ENCODE data around the gene FBXL5.

- TF ChIP-seq CTCF (tag by site-specific recombination; IDR thresholded peaks at IDR 0.05) (no peak), ZNF530 (tag by site-specific recombination; IDR thresholded peaks at IDR 0.05; ENCODE audit: low read depth) (no peak), ZNF157 (tag by site-specific recombination; IDR thresholded peaks at IDR 0.05) (no peak), SETDB1 (IDR thresholded peaks at IDR 0.05; ENCODE audit: insufficient read length, low read length) (no peak), ZBTB10 (tag by site-specific recombination; IDR thresholded peaks at IDR 0.05) (no peak), ZNF600 (tag by site-specific recombination; IDR thresholded peaks at IDR 0.05) (no peak), SP7 (tag by site-specific recombination; IDR thresholded peaks at IDR 0.05) (no peak), PRDM1 (tag by site-specific recombination; IDR thresholded peaks at IDR 0.05) (no peak), BCL11A (tag by site-specific recombination; IDR thresholded peaks at IDR 0.05; ENCODE audit: low read depth) (no peak), ZNF596 (tag by site-specific recombination; IDR thresholded peaks at IDR 0.05) (no peak), ZNF18 (tag by site-specific recombination; IDR thresholded peaks at IDR 0.05) (no peak)
- TF ChIP-seq, protein P1, sequence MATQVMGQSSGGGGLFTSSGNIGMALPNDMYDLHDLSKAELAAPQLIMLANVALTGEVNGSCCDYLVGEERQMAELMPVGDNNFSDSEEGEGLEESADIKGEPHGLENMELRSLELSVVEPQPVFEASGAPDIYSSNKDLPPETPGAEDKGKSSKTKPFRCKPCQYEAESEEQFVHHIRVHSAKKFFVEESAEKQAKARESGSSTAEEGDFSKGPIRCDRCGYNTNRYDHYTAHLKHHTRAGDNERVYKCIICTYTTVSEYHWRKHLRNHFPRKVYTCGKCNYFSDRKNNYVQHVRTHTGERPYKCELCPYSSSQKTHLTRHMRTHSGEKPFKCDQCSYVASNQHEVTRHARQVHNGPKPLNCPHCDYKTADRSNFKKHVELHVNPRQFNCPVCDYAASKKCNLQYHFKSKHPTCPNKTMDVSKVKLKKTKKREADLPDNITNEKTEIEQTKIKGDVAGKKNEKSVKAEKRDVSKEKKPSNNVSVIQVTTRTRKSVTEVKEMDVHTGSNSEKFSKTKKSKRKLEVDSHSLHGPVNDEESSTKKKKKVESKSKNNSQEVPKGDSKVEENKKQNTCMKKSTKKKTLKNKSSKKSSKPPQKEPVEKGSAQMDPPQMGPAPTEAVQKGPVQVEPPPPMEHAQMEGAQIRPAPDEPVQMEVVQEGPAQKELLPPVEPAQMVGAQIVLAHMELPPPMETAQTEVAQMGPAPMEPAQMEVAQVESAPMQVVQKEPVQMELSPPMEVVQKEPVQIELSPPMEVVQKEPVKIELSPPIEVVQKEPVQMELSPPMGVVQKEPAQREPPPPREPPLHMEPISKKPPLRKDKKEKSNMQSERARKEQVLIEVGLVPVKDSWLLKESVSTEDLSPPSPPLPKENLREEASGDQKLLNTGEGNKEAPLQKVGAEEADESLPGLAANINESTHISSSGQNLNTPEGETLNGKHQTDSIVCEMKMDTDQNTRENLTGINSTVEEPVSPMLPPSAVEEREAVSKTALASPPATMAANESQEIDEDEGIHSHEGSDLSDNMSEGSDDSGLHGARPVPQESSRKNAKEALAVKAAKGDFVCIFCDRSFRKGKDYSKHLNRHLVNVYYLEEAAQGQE (tag by site-specific recombination; IDR thresholded peaks at IDR 0.05): no peak
These were observed 11.8 kb upstream of the FBXL5 start for GRCh38 chr4:15667006-15667405.
